Measurements from ENCODE around the gene TTC23L. TPM values are rescaled to one million over a fixed set of nuclear protein-coding genes. Genes with fewer than 3 reads are reported as not detected.

The TTC23L gene
- total RNA-seq, 1 donor from 2014 or later = not detected

DNA sequence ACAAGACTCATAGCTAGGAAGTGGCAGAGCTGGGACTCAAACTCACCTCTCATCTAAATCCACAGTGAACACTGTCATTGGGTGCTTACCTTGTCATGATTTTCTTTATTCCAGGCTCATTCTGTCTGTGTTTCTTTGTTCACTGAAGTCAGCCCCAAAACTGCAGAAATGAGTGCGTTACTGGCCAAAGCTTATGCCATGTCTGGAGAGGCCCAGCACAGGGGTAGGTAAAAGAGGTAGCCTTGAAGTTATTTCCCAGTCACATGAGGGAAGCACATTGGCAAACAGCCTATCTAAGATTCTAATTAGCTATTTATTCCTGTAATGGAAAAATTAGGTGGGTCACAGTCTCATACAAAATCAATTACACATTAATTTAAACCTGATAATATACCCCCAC, 29.8 kb downstream of the TTC23L start:
- no peak for DNase-seq (ENCODE audit: low read depth)

DNA sequence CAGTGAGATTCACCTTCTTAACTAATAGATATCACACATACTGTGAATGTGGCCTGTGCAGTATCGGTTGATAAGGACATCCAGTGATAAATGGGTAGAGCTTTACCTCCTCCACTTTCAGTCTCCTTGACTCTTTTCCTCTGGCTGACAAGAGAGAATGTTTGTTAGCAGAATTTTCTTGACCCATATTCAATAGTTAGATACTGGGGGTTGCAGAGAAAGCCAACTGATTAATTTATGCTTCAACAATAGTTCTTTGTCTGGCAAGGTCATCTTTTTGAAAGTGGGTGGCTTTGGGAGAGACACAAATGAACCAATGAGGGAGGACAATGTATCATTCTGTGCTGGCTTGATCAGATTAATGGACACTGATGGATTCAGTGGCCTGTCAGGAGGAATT, 30.3 kb downstream of the TTC23L start:
- no peak for DNase-seq (ENCODE audit: low read depth)

DNA sequence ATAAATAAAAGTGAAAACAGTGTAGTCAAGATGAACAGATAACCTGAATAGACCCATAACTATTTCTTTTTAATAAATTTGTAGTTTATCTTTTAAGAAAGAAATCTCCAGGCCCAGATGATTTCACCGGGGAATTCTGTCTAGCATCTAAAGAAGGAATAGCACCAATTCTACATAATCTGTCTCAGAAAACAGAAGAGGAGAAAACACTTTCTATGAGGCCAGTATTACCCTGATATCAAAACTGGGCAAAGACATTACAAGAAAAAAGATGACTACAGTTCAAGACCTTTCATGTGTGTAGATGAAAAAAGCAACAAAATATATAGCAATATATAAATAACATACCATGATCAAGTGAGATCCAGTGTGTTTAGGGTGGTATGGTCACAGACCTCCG, 31.4 kb downstream of the TTC23L start:
- DNase-seq (ENCODE audit: low read depth) = no peak

DNA sequence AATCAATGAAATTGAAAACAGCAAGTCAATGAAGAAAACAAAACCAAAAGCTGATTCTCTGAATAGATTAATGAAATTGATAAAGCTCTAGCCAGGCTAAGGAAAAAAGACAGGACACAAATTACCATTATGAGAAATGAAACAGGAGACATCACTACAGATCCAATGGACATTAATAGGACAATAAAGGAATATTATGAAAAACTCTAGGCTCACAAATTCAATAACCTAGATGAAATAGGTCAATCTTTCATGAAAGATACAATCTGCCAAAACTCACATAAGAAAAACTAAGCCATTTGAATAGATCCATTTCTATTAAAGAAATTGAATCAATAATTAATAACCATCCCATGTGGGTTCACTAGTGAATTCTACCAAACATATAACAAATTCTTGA, 37.3 kb downstream of the TTC23L start:
- no peak for DNase-seq (ENCODE audit: low read depth)

DNA sequence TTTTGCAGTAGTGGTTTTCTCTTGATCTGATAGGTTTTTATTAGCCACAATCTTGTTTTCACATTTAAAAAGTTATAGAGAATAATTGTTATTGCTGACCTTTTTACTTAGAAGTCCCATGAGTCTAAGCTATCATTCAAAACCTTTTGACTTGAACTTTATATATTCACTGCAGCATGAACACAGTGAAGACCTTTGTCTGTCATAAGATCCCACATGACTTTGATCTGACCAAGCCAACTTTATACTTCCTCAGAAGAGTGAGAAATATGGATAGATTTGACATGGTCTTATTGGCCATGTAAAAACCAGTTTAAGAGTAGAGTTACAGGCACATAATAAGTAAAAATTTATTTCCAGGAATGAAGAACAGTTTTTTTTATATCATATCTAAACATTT, 42.3 kb downstream of the TTC23L start:
- no peak for DNase-seq (ENCODE audit: low read depth)

DNA sequence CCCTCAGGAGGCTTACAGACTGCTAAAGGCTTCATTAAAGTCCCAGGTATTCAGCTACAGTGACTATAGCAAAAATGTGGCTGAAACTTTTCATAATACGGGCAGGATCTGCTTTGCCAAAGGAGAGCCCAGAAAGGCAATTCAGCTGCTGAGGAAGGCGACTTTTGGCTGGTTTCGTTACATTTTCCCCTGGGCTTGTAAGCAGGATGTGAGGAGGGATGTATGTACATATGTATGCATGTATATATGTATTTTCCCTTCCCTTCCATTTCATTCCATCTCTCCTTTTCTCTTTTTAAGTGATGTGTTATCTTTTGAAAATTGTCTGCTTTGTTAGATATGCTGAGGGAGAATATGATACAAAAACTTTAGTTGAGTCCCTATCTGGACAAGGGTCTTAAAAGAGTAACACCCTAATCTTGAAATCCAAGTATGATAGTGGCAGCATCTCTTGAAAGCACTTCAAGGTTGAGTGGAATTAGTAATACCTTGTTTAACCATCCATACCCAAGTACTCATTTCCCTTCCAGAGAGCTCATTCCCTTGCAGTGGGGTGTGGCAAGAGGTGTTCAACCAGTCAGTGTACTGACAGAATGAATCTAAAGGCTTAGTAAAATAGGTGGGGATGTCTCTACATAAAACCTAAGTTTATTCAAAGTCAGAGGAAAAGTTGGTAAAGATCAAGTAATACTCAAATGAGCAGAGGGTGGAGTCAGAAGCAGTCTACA, 47.6 kb downstream of the TTC23L start:
- DNase-seq (ENCODE audit: low read depth) = no peak

DNA sequence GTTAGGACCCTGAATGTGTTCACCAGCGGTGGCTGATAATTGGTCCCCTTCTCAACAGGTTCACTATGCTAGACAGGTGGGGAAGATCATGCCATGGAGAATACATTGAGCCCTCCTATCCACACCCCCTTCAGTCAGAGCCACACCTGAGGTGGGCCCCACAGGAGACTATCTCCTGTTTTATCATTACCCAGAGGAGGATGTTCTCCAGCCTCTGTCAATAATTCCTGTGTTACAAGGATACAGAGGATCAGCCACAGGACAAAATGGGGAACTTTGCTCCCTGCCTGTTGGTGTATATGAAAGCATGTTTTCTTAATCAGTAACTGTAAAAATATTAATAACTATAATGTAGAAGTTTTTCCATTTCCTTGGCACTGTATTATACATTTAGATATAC, 50.4 kb downstream of the TTC23L start:
- no peak for DNase-seq (ENCODE audit: low read depth)

DNA sequence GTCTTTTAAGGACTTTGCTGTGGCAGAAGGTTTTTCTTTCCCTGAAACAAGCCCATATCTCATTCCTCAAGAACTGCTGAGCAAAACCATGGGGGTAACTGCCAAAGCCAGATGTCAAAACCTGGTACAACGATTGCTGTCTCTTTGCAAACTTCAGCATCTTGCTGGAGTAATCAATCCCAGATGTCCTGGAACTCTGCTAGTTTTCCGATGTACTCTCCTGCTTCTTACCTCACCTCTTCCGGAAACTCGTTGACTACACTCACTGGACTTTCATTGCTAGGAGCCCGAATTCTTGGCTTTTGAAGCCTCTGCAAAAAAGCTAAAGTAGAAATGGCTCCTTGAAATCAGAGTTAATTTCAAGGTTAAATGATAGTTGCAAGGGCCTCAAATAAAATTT, 53.0 kb downstream of the TTC23L start:
- DNase-seq (ENCODE audit: low read depth) = no peak

DNA sequence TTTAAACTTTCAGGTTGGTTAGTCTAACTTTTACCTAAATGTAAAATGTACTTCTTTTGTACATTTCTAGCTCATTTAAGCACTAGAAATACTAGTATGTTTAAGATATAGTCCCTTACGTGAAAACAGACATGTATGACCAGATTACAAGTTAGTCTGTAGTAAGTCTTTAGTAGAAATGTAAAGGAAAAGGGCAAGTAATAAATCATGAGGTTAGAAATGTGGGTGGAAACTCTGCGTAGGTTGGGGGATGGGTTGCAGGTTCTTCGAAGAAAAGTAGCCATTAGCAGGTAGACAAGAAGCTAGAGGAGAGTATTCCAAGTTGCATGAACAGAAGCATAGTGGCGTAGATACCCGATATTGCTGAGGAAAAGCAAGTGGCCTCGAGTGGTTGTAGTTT, 53.5 kb downstream of the TTC23L start:
- DNase-seq (ENCODE audit: low read depth) = no peak

DNA sequence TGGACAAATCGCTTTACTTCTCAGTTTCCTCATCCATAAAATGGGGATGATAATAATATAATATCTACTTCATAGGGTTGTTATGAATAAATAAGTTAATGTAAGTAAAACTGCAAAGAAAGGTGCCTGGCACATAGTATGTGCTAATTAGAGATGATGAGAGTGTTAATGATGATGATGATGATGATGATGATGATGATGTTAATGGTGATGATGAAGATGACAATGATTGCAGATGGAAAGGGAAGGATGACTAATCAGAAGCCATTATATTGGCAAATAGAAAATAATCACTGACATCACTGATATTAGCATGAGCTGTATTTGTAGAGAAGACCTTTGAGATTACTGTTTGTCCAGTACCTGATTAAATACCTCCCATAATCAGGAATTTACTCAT, 55.8 kb downstream of the TTC23L start:
- no peak for DNase-seq (ENCODE audit: low read depth)

DNA sequence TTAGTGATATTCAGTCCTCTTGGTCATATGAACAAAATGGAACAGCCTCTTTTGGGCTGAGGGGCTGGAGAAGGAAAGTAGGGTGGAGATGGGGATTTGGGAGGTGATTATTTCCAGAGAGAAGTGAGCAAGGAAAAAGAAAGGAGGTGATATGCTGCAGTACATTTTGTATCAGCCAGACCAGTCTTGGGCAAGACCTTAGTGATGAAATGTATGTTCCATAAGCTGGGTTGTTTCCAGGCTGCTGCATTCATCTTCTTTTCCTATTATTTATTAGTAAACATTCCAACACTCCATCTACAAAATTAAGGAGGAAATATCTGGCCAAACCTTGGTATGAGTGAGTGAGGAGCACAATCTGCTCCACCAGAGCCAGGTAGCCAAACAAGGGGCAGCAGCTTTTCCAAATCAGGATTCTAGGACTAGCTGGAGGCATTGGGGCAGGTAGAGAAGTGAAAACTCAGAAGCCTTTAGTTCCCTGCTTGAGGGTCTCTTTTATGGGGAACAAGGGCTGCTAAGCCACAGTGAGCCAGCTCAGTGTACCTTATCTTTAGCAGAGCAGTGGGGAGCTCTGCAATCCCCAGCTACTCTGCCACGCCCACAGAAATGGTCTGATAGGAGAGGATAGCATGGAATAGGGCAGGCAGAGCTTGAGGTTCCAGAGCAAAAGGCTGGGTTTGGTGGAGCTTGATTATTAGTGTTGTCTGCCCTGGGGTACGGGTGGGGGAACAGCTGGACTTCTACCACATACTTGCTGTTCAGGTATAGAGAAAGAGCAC, 56.9 kb downstream of the TTC23L start:
- no peak for DNase-seq (ENCODE audit: low read depth)

DNA sequence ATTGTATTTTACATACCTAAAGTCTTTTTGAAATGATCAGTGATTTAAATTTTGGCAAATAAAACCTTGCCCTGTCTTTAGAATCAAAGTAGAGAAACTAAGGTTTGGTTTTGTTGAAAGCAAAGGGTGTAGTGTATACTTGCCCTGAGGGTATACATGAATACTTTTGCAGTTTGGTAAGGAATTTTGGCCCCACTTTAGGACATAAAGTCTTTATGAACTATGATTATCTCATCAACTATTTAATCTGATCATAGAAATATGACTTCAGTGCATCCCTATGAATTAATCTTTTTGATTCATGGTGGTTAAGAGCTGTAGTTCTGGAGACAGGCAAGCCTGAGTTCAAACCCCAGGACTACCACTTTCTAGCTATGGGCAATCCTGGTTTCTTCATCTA, 58.7 kb downstream of the TTC23L start:
- DNase-seq (ENCODE audit: low read depth) = no peak

DNA sequence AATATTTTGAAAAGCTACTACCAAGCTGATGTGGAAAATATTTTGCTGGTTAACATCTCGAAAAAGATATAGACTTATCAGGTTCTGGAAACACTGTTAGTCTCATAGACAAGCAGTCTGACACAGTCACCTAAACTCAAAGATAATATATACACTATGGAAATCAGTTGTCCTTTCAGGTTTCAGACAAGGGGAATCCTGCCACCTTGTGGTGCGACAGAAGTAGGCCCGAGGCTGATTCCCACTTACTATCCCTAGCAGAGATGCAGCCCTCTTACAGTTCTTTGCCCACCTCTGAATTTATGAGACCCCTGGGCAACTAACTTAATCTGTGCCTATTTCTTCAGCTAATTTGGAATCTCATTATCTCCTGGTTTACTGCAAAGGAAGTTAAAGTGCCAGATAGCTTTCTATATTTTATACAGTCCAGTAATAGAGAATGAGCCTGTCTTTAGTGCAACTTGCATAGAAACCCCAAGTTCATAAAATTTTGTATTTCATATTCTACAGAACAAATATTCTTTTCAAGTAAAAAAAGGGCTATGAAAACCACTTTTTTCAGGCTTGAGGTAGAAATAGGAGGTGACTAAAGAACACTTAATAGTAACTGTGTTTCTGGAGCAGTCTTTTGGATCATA, 59.4 kb downstream of the TTC23L start:
- DNase-seq (ENCODE audit: low read depth) = peak; percentile 67

DNA sequence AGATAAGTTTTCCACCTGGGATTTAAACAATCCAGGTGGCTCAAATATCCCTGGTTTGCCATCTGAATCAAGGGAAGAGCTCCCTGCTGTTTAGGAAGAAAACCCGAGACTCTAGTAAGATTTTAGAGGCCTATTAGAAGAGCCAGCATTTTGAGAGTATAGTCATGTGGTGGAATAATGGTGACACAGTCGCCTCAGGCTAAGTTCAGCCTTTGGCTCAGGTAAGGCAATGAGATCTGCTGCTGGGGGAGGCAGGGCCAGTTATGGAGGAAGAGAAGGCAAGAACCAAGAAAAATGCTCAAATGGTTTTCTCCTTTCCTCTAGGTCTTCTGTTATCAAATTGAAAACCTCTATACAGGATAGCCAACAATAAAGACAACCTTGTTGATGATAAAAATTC, 60.1 kb downstream of the TTC23L start:
- DNase-seq (ENCODE audit: low read depth) = no peak

DNA sequence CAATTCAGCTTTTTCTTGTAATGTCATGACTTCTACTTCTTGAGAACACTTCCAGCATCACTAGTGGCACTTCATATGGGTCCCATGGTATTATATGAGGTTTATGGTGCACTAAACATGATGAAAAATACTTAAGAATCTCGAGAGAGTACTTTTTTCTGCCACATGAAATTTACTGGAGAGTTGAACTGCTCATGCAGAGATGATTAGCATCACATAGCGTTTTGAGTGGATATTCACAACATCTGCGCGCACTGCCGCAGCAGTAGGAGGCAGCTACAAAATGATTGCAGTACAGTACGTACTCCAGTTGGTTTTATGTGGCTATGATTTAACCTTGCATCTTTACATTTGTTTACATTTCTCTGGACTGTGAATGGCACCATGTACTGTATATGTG, 61.7 kb downstream of the TTC23L start:
- DNase-seq (ENCODE audit: low read depth) = no peak

DNA sequence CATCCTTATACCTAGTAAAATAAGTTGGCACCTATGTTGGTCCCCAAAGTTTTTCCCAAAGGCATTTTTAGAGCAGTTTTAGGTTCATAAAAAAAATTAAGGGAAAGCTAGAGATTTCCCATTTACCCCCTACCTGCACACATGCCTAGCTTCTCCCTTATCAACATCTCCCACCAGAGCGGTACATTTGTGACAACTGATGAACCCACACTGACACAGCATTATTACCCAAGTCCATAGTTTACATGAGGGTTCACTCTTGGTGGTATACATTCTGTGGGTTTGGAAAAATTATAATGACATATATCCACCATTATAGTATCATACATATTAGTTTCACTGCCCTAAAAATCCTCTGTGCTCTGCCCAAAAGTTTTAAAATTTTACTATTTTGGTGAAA, 64.3 kb downstream of the TTC23L start:
- no peak for DNase-seq (ENCODE audit: low read depth)

DNA sequence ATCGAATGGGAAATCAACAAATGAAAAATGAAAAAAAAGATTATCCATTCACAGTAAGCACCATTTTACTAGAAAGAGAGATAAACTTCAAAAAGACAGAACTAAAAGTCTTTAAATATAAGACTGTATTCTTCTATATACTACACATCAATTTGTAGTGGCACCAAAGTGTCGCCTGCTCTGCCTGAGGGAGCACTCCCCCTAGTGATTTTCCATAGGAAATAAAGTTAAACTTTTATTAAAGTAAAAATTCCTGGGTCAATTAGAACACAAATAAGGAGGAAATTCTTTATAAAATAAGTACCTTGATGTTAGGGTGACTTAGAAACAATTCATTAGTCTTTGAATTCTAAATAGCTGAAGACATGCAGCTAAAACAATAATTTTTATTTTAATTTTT, 66.6 kb downstream of the TTC23L start:
- DNase-seq (ENCODE audit: low read depth) = no peak

DNA sequence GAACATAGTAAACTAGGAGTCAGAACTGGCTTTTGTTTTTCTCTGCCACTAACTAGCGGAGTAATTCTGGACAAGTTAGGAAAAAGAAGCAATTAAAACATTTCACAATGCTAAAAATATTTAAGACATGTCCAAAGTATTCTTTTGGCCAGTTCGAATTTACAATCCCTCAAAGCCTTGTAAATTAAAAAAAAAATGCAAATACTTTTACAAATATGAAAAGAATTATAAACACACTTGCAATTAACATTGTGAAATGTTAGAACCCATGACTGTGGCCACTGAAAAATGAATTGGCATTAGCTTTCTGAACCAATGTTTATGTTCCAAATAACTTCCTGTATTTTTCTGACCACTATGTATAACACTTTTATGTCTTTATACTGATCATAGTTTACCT, 74.1 kb downstream of the TTC23L start:
- DNase-seq (ENCODE audit: low read depth) = no peak

DNA sequence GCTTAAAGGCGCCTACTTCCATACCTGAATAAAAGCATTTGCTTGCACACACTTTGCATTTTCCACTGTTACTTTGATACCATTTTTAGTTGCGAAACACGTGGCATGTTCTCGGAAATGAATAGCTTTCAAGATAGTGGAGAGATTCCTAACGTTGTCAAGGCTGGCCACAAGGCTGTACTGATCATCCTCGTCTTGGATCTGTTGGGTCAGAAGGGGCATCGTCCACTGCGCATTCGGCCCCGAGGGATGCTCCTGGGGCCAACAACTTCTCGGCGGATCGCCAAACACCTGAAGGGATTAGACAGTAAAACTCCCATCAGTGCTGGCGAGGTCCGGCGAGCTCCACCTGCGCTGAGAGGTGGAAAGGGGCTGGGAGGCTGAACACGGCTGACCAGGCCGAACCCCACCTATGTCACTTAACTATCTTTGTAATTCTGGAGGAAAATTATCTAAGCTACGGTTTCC, 75.7 kb downstream of the TTC23L start:
- no peak for DNase-seq (ENCODE audit: low read depth)

DNA sequence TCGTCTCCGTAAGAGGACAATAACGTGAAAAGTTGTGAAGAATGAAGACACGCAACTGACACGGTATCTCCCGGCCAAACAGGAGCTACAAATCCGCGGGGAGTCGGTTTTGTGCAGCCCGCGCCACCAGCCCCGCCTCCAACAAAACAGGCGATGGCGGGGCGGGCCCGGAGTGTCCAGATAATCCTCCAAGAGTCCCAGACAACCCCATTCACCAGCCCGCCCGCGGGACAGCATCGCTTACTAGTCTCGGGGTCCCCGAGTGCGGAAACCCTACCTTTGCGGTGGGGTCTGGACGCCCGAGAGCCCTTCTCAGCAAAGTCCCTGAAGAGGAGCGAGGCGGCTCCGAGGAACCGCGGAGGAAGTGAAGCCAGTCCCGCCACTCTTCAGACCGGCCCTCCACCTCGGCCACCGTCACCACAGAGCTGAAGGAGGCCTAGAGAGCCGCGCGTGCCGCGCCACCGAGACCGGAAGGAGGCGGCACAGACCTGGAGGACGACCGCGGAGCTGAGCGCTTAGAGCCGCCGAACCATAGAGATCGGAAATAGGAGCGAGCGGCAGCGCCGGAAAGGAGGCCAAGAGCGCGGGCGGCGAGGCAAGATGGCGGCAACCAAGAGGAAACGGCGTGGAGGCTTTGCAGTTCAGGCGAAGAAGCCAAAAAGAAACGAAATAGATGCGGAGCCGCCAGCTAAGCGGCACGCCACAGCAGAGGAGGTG, 76.3 kb downstream of the TTC23L start, which contains the start of the genes BRIX1 and RAD1:
Gene BRIX1, plus strand, starts transcription at position 573 of the 717 bp plus-strand sequence. Its CDS starts 28 bp downstream, at position 601.
Gene RAD1, minus strand, starts transcription at position 366 of the 717 bp plus-strand sequence. CDS start 612 bp downstream, outside the sequence.
- DNase-seq (ENCODE audit: low read depth) = peak; percentile 98

DNA sequence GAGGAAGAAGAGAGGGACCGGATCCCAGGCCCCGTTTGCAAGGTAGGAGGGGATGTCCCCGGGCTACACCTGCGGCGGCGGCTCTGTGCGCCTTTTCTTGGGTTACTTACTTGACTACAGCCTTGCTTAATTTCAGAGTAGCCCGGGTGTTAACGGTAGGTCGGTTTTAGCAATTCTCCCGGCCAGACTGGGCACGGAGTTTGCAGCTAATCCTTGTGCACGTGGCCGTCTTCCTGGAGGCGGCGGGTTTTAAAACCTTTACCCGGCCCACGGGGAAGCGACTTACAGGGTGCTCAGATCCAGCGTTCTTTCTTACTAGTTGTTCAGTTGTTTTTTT, 76.9 kb downstream of the TTC23L start:
- DNase-seq (ENCODE audit: low read depth) = no peak

DNA sequence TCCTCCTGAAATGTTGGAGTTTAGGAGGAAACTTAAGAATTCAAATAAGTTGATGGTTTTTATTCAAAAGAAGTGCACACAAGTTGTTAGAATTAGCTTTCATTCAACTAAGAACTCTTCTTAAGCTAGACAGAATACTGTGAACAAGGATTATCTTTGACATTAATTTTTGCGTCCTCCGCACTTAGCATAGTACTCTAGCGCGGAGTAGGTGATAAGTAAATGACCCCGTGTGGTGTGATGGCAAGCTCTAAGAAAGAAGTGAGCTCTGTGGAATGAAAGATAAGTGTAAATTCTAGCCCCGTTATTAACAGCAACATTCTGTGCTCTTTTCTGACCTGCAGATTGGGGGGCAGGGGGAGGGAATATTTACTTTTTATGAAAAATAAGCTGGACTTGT, 77.6 kb downstream of the TTC23L start:
- DNase-seq (ENCODE audit: low read depth) = no peak

Measured in myocyte (in vitro differentiated cells).